Hematopoietic multipotent progenitor cell treated with erythropoietin and hydrocortisone succinate and interleukin-3 and kit ligand, for 15 days (in vitro differentiated cells): ENCODE data around the gene ANXA7.

Experiments
- DNase-seq: peaks from one replicate; pipeline ENCODE4 v3.0.0-alpha.2; 2015; ENCODE audit warnings: low spot score

Gene ANXA7

DNA sequence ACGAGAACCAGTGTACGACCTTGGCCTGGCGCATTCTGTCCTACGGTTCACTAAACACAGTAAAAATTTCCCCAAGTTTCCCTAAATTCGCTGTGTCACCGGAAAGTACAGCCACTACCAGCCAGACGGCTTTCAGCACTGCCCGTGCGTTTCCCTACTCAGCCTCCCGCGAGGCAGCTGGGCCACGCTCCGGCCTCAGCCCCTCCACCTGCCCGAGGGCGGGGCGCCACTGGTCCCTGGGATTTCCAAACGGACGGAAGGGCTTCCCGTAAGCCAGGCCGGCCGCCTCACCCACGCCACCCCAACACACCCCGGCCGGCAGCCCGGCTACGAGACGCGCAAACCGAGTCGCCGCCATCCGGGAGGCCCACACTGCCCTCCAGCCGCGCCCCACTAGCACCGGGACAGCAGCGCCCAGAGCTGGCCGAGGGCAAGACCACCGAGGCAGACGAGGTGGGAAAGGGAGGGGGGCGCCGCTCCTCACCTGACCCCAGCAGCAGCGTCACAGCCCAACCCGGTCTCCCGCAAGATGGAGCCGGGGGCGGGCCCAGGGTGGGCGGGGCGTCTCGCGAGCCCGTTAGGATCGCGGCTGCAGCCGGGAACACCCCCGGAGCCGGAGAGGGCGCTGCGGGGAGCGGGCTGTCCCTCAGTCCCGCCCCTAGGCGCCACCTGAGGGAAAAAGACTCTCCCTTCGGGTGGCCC, at the start of gene ANXA7:
Gene ANXA7, minus strand, starts transcription at position 531 of the 702 bp plus-strand sequence. CDS start 13,202 bp downstream, outside the sequence.
- DNase-seq = peak; percentile 93

DNA sequence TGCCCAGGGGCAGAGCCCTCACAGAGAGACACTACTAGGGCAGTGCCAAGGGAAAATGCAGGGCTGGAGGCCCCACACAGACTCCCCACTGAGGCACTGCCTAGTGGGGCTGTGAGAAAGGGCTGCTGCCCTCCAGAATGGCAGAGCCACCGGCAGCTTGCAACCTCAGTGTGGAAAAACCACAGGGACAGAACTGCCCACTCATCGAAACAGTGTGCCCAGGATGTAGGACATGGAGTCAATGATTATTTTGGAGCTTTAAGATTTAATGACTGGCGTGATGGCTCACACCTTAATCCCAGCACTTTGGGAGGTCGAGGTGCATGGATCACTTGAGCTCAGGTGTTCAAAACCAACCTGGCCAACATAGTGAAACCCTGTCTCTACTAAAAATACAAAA, 47.0 kb upstream of the ANXA7 start:
- no peak for DNase-seq

DNA sequence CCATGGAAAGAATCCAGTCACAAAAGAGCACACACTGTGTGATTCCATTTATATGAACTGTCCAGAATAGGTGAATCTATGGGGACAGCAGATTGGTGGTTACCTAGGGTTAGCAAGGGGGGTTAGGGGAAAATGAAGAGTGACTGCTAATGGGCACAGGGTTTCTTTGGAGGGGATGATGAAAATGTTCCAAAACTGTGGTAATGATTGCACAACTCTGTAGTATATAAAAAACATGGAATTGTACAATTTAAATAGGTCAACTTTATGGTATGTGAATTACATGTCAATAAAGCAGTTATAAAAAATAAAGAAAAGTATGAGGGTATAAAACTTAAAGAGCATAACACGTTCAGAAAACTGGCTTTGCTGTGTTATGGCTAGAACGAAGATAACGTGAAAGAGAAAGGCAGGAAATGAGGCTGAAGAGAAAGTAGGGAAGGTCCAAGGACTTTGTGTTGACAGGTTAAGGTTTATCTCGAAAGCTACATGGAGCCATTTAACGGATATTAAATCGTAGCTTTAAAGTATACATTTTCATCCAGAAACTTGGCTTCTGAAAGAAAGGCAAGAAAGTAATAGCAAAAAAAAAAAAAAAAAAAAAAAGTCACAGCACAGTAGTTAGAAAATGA, 45.9 kb upstream of the ANXA7 start:
- no peak for DNase-seq

DNA sequence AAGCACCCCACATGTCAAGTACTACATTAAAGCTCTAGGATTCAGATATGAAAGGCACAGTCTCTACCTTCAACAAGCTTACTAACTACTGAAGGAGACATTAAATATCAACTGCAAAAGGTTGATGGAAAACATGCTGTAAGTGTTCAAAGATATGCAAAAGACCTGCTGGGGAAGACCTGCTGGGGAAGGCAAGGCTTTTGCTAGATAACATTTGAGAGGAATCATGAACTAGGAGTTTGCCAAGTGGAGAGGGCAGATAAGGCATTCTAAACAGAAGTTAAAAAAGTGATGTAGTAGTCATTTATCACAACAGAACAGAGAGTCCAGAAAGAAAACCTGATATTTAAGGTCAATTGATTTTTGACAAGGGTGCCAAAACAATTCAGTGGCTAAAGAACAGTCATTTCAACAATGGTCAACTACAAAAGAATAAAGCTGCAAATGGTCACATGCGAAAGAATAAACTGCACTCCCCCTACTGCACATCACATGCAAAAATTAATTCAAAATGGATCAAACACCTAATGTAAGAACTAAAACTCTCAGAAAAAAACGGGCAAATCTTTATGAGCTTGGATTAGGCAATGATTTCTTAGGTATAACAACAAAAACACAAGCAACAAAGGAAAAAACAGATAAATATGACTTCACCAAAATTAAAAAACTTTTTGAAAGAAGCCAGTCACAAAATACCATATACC, 42.5 kb upstream of the ANXA7 start:
- peak; percentile 93 for DNase-seq

DNA sequence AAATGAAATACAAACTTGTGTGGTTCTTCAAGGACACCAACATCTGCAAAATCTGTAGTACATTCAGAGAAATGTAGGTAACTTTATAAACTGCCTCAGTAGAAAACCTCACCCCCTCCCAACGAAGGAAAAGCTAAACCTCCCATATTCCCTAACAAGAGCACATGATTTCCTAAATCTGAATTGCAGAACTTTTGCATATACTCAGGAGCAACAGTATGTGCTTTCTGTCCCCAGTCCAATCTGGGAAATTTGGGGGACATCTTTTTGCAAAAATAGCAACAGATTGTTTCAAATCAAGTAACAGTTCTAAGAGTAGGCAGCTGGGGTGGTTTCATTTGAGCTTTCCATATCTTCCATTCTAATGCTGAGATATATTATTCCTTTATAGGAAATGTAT, 35.3 kb upstream of the ANXA7 start:
- no peak for DNase-seq

DNA sequence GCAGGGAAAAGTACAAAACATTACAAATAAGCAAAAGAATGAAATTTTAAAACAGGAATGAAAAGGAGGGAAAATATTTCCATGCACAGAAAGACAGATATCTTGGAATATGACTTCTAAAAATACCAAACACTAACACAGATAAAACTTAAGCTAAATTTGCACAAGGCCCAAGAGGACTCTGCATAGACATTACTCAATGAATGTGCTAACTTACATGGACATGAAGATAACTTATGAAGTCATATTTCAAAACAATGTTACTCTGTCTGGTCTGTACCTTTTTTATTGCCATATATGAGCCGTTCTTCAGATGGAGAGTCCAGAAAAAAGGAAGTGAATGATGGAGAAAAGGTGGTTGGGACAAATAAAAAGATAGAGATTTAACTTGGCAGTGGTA, 34.5 kb upstream of the ANXA7 start:
- DNase-seq = no peak

DNA sequence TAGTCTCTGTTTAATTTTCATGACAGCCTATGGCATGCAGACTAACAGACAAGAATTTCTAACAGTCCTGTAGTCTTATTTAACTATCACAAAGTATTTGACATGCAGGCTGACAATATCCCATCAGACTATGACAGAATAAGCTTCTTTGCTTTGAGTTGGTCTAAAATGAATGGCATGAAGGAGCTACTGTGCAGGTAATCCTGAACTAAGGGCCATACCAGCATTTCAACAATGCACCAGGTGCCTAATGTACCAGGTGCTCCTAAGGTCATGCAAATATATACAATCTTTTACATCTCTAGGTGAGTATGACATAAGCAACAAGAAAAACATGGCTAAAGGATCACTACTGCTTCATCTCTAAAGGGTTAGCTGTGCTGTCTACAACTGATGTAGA, 33.1 kb upstream of the ANXA7 start:
- no peak for DNase-seq

DNA sequence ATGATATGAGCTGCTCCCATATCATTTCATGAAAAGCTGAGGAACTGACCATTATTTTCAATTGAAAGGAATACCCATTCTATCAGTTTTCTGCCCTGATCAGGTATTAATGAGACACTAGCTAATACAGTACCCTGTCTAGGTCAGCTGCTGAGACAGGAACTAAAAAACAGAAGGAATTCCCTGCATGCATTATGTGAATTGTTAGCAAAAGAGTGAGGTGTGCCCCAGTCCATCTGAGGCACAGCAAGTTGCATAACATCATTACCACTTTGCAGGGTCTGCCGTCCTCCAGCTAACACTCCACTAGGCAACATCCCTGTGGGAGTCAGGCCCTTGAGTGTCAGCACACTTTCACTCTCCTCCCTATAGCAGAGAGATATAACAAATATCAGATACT, 30.6 kb upstream of the ANXA7 start:
- no peak for DNase-seq

DNA sequence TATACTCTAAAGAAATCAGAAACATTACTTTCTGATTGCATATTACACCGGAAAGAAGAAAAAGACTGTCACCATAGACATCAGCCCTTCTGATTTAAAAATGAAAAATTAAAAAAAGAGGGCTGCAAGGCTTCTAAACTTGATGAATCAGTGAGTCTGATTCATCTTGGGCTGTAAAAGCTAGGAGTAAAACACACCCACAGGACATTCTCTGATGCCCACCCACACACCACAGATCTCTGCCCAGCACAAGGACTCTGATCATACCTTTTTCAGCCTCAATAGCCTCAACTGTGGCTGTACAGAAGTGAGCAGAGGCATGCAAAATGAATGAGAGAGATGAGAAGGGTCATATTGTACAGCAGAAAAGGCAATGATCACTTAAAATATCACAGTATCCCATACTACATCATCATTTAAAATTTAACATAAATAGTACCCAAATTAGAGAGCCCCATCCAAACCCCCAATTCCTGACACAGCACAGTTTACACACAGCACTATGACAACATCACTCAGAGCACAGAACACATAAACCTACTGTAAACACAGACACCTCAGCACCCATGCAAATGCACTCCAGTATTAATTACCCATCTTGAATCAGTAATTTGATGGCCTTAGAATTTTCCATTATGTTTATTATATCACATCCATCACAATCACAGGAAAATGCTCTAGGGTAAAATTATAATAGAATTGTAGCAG, 25.9 kb upstream of the ANXA7 start:
- DNase-seq = no peak

DNA sequence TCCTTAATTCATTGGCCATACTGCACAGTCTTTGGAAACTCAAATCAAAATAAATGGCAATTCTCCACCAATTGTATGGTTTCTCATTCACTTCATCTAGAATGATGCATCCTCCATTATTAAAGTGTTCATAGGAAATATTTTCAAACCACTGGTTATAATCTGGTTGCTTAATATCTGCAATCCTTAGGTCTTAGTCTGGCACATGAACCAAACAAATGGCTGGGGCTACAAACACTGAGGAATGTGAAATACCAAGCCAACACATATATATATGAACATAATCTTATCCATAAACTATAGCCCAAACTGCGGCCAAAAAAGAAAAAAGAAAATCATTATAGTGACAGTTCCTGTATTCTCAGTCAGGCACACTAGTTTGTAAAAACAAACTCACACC, 25.2 kb upstream of the ANXA7 start:
- DNase-seq = no peak

DNA sequence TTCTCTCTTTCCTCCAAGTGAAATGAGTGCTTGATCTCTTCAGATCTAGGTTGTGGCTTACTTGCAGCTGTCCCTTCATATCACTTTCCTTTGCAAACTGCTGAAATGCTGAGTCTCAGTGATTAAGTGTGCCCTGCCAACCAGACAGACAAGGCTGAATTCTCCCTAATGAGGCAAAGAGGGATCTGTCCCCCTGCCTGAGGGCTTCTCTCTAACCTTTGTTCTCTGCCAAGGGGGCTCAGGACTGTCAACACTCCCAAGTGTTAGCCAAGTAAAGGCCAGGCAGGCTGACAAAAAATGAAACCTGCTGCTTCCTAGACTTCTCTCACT, 19.6 kb upstream of the ANXA7 start, which contains the start of gene MSS51:
Gene MSS51, minus strand, starts transcription at position 24 of the 330 bp plus-strand sequence. CDS start 5,277 bp downstream, outside the sequence.
- DNase-seq = no peak

DNA sequence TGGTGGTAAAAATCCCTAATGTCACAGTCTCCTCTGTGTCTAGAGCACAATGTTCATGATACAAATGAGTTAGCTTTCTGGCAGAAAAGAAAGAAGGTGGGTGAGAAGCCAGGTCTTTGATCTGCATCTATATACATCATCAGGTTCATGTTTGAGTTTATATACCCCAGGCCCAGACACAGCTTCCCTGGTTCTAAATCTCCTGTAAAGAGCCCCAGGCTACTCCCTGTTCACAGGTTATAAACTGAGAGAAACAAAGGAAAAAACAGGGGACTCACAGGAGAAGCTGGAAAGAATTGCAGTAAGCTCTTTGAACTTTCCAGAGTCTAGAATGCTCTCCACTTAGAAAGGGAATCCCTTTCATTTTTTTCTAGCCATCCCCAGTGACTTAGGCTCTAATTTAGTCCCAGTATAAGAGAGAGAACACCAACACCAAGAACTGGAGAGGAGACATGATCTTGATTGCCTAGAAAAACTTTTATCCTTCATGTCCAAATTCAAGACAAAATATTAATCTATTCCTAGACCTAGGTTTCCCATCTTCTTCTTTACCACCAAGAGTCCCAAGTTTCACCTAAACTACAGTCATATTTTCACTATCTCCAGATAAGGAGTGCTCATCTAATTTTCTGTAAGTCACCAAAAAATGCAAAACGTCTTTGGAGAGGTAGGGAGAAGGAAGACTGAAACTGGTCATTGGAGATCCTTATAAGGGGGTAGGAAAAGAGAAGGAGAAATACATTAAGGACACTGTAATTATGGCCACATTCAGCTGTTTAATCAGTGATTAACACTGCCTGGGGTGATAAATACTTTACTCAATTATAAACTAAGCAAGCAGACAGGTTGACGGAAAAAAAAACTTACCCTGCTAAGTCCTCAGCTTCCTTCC, 19.0 kb upstream of the ANXA7 start:
- no peak for DNase-seq

DNA sequence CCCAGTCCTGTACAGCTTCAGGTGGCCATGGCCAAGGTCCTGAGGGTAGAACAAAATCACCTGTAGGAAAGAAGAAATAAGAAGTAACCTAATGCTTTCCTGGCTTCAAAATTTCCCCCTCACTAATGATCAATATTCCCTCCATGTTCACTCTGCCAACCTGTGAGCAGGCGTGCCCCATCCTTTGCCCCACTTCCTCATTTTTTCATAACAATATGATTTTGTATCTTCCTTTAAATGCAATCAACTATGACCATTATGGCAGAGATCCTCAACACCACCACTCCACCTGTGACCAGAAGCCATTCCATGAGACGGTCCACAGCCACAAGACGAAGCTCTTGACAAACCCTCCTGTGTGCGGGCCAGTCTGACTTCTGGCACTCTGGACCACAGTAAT, 12.5 kb upstream of the ANXA7 start:
- DNase-seq = no peak

DNA sequence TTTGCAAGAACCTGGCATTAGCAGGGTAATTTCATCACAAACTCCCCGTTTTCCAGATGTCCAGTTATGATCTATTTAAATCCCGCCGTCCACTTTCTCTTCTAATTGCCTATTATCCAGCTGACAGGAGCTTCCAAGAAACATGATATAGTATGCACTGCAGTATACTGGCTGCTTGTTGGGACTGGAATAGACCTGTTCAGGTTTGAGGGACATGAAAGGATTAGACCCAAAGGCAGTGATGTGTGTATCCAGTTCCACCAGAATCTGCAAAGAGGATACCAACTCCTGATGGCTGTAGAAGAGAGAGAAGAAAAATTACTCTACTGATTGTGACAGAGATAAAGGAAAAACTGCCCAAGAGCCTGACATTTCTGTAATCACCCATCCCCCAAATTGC, 10.6 kb upstream of the ANXA7 start:
- no peak for DNase-seq

DNA sequence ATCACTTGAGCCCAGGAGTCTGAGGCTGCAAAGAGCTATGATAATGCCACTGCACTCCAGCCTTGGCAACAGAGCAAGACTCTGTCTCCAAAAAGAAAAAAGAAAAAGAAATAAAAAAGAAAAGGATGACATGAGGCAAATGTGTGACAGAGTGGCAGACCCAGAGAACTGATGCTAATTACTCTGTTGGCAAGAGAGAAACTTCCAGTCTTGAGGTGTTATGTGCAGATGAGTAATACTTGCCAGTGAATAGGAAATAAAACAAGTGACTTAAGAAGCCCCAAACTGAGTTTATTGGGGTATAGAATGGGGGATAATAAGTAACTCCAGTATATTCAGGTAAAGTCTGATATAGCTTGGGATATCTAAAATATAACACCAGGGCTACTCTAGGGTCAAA, 9.5 kb upstream of the ANXA7 start:
- no peak for DNase-seq

DNA sequence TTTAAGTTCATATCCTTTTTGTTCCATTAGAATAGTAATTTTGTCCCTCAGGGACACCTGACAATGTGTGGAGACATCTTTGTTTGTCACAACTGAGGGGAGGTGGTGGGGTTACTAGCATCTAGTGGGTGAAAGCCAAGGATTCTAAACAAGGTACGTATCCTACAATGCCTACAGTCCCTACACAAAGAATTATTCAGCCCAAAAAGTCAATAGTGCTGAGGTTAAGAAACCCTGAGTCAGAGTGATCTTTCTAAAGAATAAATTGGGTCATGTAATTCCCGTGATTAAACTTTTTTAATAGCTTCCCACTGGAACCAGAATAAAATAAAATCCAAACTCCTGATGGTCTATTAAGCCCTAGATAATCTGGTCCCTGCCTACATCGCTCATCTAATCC, 2.7 kb upstream of the ANXA7 start:
- no peak for DNase-seq

DNA sequence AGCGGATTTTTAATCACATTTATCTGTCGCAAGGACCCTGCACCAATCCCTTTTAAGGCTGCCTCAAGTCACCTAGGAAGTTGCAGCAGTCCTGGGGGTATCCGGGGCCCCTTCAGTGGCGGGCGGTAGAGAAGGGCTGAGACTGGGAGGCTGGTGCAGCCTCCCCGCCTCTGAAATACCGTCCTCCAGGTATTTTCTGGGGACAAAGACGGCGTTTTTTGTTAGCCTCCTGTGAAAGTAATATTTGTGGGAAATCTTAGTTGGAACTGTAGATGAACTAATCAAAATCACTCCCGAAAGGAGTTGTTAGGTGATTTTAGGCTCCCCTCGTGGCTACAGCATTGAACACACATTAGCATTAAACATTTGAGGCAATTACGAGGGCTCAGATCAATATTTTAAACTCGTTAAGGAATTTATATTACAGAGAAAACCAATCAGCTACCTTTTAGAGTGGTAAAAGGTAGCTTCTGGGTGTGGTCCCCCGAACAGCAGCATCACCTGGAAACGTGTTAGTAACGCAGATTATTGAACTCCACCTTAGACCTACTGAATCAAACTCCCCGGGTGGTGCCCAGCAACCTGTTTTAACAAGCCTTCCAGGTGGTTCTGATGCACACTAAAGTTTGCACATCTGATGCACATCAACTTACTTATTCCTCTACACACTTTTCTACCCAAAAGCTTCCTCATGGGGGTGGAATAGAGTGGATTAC, 530 bp upstream of the ANXA7 start:
- DNase-seq = no peak

DNA sequence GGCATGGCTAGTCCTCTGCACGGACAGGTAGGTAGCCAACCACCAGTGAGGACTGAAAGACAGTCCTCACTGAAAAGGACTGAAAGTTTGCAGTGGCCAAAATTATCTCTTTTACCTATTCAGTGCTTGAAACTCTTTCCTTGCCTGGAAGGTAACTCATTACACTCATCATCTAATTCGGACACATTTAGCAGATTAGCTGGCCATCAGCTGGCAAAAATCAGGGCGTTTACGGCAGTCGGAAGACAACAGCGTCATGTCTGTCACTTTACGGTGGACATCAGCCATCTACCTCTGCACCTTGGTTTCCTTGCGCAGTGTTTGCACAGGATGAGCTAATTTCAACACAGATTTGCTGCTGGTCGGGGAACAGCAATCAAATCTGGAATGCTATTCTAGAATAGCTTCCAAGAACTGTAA, 740 bp downstream of the ANXA7 start:
- DNase-seq = no peak

DNA sequence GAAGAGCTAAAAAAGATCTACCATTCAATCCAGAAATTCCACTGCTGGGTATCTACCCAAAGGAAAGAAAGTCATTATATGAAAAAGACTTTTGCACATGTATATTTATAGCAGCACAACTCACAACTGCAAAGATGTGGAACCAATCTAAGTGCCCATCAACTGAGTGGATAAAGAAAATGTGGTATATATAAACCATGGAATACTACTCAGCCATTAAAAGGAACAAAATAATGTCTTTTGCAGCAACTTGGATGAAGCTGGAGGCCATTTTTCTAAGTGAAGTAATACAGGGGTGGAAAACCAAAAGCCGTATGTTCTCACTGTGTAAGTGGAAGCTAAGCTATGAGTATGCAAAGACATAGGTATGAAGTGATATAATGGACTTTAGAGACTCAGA, 3.0 kb downstream of the ANXA7 start:
- DNase-seq = no peak

DNA sequence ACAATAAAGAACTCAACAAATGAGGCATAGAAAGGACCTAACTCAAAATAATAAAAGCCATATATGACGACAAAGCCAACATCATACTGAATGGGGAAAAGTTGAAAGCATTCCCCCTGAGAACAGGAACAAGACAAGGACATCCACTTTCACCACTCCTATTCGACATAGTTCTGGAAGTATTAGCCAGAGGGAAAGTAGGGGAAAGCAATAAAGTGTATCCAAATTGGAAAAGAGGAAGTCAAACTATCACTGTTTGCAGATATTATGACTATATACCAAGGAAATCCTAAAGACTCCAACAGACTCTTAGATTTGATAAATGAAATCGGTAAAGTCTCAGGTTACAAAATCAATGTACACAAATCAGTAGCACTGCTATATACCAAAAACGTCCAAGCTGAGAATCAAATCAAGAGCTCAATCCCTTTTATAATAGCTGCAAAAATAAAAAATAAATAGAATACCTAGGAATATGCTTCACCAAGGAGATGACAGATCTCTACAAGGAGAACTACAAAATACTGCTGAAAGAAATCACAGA, 4.8 kb downstream of the ANXA7 start:
- no peak for DNase-seq

DNA sequence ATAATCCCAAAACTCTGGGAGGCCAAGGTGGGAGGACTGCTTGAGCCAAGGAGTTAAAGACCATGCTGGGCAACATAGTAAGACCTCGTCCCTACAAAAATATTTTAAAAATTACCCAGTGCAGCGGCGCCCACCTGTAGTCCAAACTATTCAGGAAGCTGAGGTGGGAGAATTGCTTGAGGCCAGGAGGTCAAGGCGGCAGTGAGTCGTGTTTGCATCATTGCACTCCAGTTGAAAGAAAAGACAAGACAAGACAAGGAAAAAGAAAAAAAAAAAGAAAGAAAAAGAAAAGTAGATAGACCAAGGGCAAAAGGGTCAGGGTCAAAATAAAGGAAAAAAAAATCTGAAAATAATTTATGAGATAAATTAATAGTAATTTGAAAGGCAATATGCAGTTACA, 5.8 kb downstream of the ANXA7 start:
- no peak for DNase-seq
